CD14-positive monocyte (primary cell): ENCODE data around the gene CCL4L2. TPM values are rescaled to one million over a fixed set of nuclear protein-coding genes. Genes with fewer than 3 reads are reported as not detected.

Experiments
- DNase-seq, 3 donors: peaks; one replicate each; pipeline ENCODE4 v3.0.0-alpha.2; 2011 to 2022
- H2AFZ ChIP-seq: 2 replicates; pipeline ENCODE4 v1.6.0; 2012; ENCODE audit warnings: mild to moderate bottlenecking, low read depth, low read length, inconsistent platforms; ENCODE audit not compliant: insufficient read depth, poor library complexity, severe bottlenecking
- H3K27ac ChIP-seq, 2 donors: 1 replicate in 1 of 2; 2 replicates in 1 of 2; pipeline ENCODE4 v1.5.1; 2012 to 2013; ENCODE audit warnings: low read length in 2 of 2, control low read depth in 1 of 2, inconsistent platforms in 1 of 2, low read depth in 1 of 2, mild to moderate bottlenecking in 1 of 2
- H3K27me3 ChIP-seq, 2 donors: one replicate each; pipeline versions ENCODE4 v1.6.0 to v1.6.1; 2011 to 2013; ENCODE audit warnings: low read length in 2 of 2; ENCODE audit not compliant: control insufficient read depth in 2 of 2, insufficient read depth in 2 of 2
- H3K36me3 ChIP-seq, 2 donors: replicated peaks in 1 of 2; 1 replicate in 1 of 2; 2 replicates in 1 of 2; pipeline versions ENCODE4 v1.5.1 to v1.6.1; 2012 to 2013; ENCODE audit warnings: low read length in 2 of 2, control low read depth in 1 of 2, inconsistent platforms in 1 of 2, mild to moderate bottlenecking in 1 of 2; ENCODE audit not compliant: insufficient read depth in 2 of 2, control insufficient read depth in 1 of 2
- H3K4me1 ChIP-seq, 2 donors: 1 replicate in 1 of 2; 2 replicates in 1 of 2; pipeline versions ENCODE4 v1.5.1 to v1.6.1; 2012 to 2013; ENCODE audit warnings: low read length in 2 of 2, control low read depth in 1 of 2, inconsistent platforms in 1 of 2, mild to moderate bottlenecking in 1 of 2, moderate library complexity in 1 of 2; ENCODE audit not compliant: insufficient read depth in 2 of 2, control insufficient read depth in 1 of 2
- H3K4me2 ChIP-seq: replicated peaks from 2 replicates; pipeline ENCODE3; 2012; ENCODE audit warnings: low read length, moderate library complexity, mild to moderate bottlenecking; ENCODE audit not compliant: poor library complexity, severe bottlenecking; ENCODE audit errors: extremely low read depth
- H3K4me3 ChIP-seq, 3 experiments: fragments of 200-600 bp in 1 of 3; sonication (generic) in 1 of 3; replicated peaks in 1 of 3; 1 replicate in 2 of 3; 2 replicates in 1 of 3; pipeline ENCODE4 v1.5.1; 2011 to 2013; ENCODE audit warnings: low read length in 3 of 3, mild to moderate bottlenecking in 3 of 3, control low read depth in 2 of 3, low read depth in 2 of 3, inconsistent platforms in 1 of 3, moderate library complexity in 1 of 3
- H3K79me2 ChIP-seq: 2 replicates; pipeline ENCODE4 v1.6.0; 2012; ENCODE audit warnings: mild to moderate bottlenecking, control low read depth, inconsistent platforms, low read length, moderate library complexity; ENCODE audit not compliant: insufficient read depth
- H3K9ac ChIP-seq: 2 replicates; pipeline ENCODE4 v1.6.0; 2017; ENCODE audit warnings: low read length, mild to moderate bottlenecking; ENCODE audit not compliant: insufficient read depth, poor library complexity, severe bottlenecking
- H3K9me3 ChIP-seq, 2 donors: replicated peaks in 1 of 2; 1 replicate in 1 of 2; 2 replicates in 1 of 2; pipeline versions ENCODE4 v1.5.1 to v1.6.1; 2012 to 2013; ENCODE audit warnings: low read length in 2 of 2, control low read depth in 1 of 2; ENCODE audit not compliant: control insufficient read depth in 1 of 2, insufficient read depth in 1 of 2
- H4K20me1 ChIP-seq: 2 replicates; pipeline ENCODE4 v1.6.0; 2012; ENCODE audit warnings: mild to moderate bottlenecking, low read length, control low read depth, moderate library complexity; ENCODE audit not compliant: insufficient read depth
- H3K27ac Mint-ChIP-seq, 7 donors: one replicate each; pipeline ENCODE4 v1.8.0; 2020; ENCODE audit warnings: mild to moderate bottlenecking in 7 of 7, mixed read lengths in 7 of 7, moderate library complexity in 6 of 7, inconsistent platforms in 2 of 7
- H3K27me3 Mint-ChIP-seq, 3 donors: one replicate each; pipeline ENCODE4 v1.8.0; 2021 to 2022; ENCODE audit warnings: low read depth in 3 of 3, mild to moderate bottlenecking in 3 of 3, mixed read lengths in 3 of 3, moderate library complexity in 3 of 3, inconsistent platforms in 1 of 3
- H3K36me3 Mint-ChIP-seq, 2 donors: one replicate each; pipeline ENCODE4 v1.8.0; 2020; ENCODE audit warnings: mixed read lengths in 2 of 2, inconsistent platforms in 1 of 2, mild to moderate bottlenecking in 1 of 2
- H3K4me1 Mint-ChIP-seq: one replicate; pipeline ENCODE4 v1.8.0; 2020; ENCODE audit warnings: mild to moderate bottlenecking, mixed read lengths
- H3K4me3 Mint-ChIP-seq, 2 donors: one replicate each; pipeline ENCODE4 v1.8.0; 2020; ENCODE audit warnings: mild to moderate bottlenecking in 2 of 2, mixed read lengths in 2 of 2, moderate library complexity in 1 of 2
- H3K9me3 Mint-ChIP-seq, 7 donors: one replicate each; pipeline ENCODE4 v1.8.0; 2020 to 2022; ENCODE audit warnings: mixed read lengths in 7 of 7, mild to moderate bottlenecking in 6 of 7, moderate library complexity in 6 of 7, inconsistent platforms in 2 of 7
- WGBS: methylation state at CpG from one replicate; pipeline ENCODE4 v1.1.5; 2013; ENCODE audit warnings: missing lambda C conversion rate; ENCODE audit not compliant: insufficient coverage; 5-methylcytosine and 5-hydroxymethylcytosine counted together
- intact Hi-C, 2 donors: fragments of 100-400 bp; cut with micrococcal nuclease; formaldehyde crosslinking; loops; one replicate each; pipeline versions ENCODE4 v1.15.0 to v1.15.1; 2023
- polyA plus RNA-seq, 3 donors: library from polyadenylated mRNA; depleted of rRNA in 1 of 3; unstranded in 2 of 3; stranded (reverse) in 1 of 3; fragments of 300-500 nt in 2 of 3; fragments of >200 nt in 1 of 3; fragmentation: Illumina TruSeq in 2 of 3; gene quantifications; 1 replicate in 2 of 3; 2 replicates in 1 of 3; pipeline ENCODE4 v1.2.3, GENCODE V29; 2012 to 2021
- TF ChIP-seq, protein P1 (sequence below): fragments of 200-600 bp; IDR thresholded peaks from one replicate; pipeline ENCODE4 v1.8.0; 2022; ENCODE audit warnings: antibody characterized with exemption, mild to moderate bottlenecking

Gene CCL4L2
- polyA plus RNA-seq, 3 donors, result 24.8 to 32.7 (median 25.3) TPM

- Histone ChIP-seq H3K9ac (no peak overlapping the region), H3K79me2 (no peaks in the 10 kb centered on the region), H3K4me1 (peaks cover 66 to 67% of the 10 kb centered on the region in 2 donors), H3K27me3 (no peaks in the 10 kb centered on the region), H3K27ac (peak overlapping the region; percentile 71 to 73), H2AFZ (no peak overlapping the region), H4K20me1 (no peaks in the 10 kb centered on the region), H3K9me3 (no peaks in the 10 kb centered on the region), H3K4me3 (peak overlapping the region in 1 of 3 experiments; percentile 39), H3K36me3 (no peaks in the 10 kb centered on the region), H3K4me2 (peak overlapping the region; percentile 36)
- no peaks in the 10 kb centered on the region for H3K36me3 Mint-ChIP-seq
- no peak for DNase-seq
- peak overlapping the region; percentile 40 to 98 (median 94) for H3K27ac Mint-ChIP-seq
- H3K4me3 Mint-ChIP-seq, result peak overlapping the region in 1 of 2 donors; percentile 66
- H3K4me1 Mint-ChIP-seq, result peaks cover 66% of the 10 kb centered on the region
- peaks cover 0 to 6% (median 3%) of the 10 kb centered on the region in 3 donors for H3K27me3 Mint-ChIP-seq
- TF ChIP-seq, protein P1, sequence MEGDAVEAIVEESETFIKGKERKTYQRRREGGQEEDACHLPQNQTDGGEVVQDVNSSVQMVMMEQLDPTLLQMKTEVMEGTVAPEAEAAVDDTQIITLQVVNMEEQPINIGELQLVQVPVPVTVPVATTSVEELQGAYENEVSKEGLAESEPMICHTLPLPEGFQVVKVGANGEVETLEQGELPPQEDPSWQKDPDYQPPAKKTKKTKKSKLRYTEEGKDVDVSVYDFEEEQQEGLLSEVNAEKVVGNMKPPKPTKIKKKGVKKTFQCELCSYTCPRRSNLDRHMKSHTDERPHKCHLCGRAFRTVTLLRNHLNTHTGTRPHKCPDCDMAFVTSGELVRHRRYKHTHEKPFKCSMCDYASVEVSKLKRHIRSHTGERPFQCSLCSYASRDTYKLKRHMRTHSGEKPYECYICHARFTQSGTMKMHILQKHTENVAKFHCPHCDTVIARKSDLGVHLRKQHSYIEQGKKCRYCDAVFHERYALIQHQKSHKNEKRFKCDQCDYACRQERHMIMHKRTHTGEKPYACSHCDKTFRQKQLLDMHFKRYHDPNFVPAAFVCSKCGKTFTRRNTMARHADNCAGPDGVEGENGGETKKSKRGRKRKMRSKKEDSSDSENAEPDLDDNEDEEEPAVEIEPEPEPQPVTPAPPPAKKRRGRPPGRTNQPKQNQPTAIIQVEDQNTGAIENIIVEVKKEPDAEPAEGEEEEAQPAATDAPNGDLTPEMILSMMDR, result no peak
- intact Hi-C loops, result loop anchor here in 1 of 2 donors (2.0 to 5.0 kb wide), 2 partner anchors 15 to 120 kb away; partner anchors contain the start of genes CCL3, CCL3L1 and CCL3L3
- no peaks in the 10 kb centered on the region for H3K9me3 Mint-ChIP-seq
- WGBS, result no CpG with 5 or more reads among the region's 4 CpGs
Measured at GRCh38 chr17:36212272-36212605, 1.4 kb downstream of the CCL4L2 start.

DNA sequence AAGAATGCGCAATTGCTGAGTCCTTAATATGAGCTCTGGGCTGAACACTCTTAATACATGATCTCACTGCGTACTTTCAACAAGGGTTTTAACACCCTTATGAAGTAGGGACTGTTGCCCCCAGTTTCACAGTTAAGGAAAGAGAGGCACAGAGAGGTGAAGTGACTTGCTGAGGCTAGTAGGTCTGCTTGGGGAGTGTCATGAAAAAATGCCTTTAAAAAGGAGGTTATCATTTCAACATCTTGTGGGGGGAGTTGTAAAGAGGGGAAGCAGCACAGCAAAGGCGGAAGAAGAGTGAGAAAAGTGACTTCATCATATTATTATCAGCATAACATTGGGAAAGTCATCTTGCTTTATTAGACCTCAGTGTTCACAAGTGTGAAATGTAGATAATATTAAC lies 2.1 kb downstream of the CCL4L2 start:
- H3K9me3 Mint-ChIP-seq, result peaks cover 0 to 5% (median 2%) of the 10 kb centered on the region in 7 donors

More for the DNA sequence above, 2.1 kb downstream of the CCL4L2 start:
- TF ChIP-seq, protein P1, result no peak
- Histone ChIP-seq H3K27ac (peak overlapping the region in 1 of 2 donors; percentile 71), H3K27me3 (no peaks in the 10 kb centered on the region), H3K4me2 (peak overlapping the region; percentile 49), H3K36me3 (no peaks in the 10 kb centered on the region), H3K9me3 (no peaks in the 10 kb centered on the region), H3K79me2 (no peaks in the 10 kb centered on the region), H2AFZ (no peak overlapping the region), H4K20me1 (no peaks in the 10 kb centered on the region), H3K4me1 (peaks cover 66 to 67% of the 10 kb centered on the region in 2 donors), H3K4me3 (peak overlapping the region in 1 of 3 experiments; percentile 39), H3K9ac (no peak overlapping the region)
- peak overlapping the region in 1 of 2 donors; percentile 49 for H3K4me3 Mint-ChIP-seq
- H3K27ac Mint-ChIP-seq, result peak overlapping the region; percentile 24 to 98 (median 94)
- peak; percentile 54 to 91 (median 70) for DNase-seq
- peaks cover 66% of the 10 kb centered on the region for H3K4me1 Mint-ChIP-seq
- peaks cover 0 to 6% (median 3%) of the 10 kb centered on the region in 3 donors for H3K27me3 Mint-ChIP-seq
- no CpG with 5 or more reads among the region's 3 CpGs for WGBS
- intact Hi-C loops, result loop anchor here in 1 of 2 donors (1.0 to 5.0 kb wide), 3 partner anchors 16 to 121 kb away; partner anchors contain the start of genes CCL3, CCL3L1 and CCL3L3
- no peaks in the 10 kb centered on the region for H3K36me3 Mint-ChIP-seq
